ENCODE results near the gene TMEM143.
"Not testable (repeated sequence)": the region's sequence is repeated elsewhere in the genome, so short reads cannot be mapped to it uniquely, and the experiment has no call there.

The TMEM143 gene

DNA sequence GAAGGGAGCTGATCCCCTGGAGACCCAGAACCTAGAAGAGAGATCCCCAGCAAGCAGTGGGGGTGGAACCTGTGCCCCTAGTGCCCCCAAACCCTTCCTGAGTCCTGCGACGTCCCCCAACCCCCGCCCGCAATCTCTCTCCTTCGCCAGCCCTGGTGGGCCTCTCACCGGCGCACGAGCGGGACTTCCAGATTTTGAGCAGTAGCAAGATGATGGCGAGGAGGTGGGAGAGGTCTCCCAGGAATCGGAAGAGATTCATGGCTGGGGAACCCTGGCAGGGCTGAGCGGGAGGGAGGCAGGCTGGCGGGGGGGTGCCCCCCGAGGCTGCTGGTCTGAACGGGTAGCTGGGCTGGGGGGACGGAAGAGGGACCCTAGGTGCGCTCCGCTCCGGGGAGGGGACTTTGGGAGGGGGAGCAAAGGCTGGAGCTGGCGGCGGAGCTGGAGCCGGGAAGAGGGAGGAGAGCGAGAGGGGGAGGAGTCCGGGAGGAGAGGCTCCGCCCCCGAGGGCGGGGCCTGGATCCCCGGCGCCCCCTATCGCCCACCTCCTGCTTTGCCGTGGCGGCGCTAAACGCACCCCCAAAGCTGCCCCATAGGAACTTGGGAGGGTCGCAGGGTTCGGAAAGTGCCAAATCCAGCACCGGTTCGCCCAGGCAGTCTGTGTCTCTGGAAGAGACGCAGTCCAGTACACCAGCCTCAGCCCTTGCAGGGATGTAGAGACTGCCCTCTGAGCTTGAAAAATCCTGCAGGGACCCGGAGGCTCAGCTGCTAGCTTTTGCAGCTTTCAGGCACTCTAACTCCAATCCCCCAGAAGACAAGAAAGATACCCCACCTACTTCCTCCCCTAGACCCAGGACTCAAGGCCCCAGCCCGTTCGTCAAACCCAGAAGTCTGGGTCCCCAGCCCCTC is 27.6 kb upstream of the TMEM143 start, which contains the start of gene KDELR1:
KDELR1 (minus strand) TSS at position 452 of the 906 bp plus-strand sequence; CDS start at position 259, 193 bp downstream.
- peak; percentile 60 for DNase-seq (ENCODE audit: low read depth)

DNA sequence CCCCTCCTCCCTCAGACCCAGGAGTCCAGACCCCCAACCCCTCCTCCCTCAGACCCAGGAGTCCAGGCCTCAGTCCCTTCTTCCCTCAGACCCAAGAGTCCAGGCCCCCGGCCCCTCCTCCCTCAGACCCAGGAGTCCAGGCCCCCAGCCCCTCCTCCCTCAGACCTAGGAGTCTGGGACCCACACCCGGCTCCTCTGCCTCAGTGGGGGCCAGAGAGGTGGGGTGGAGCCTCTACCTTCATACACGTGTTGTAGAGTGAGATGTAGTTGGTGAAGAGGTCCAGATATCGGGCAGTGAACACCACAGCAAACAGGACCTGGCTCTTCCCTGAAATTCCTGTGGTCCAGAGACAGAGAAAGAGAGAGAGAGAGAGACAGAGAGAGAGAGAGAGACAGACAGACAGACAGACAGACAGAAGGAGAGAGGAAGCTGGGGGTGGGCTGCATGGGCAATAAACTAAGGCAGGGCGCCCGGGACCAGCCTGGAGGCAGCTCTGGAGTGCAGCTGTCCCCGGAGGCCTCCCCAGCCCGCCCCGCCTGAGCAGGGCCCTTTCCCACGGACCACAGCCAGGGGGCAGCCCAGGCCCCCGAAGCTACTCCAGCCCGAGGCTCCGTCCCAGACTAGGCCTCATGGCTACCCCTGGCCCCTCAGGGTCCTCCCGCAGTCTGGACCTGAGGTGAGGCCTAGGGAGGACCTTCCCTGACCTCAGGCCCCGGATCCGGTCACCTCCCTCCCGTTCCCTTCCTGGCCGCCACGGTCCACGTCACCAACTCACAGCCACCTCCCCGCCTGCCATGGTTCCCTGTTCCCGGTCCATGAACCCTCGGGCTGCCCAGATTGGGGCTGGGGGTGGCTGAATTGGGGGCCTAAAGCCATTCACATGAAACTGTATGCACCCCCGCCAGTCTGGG is 26.7 kb upstream of the TMEM143 start:
- DNase-seq (ENCODE audit: low read depth), result no peak

DNA sequence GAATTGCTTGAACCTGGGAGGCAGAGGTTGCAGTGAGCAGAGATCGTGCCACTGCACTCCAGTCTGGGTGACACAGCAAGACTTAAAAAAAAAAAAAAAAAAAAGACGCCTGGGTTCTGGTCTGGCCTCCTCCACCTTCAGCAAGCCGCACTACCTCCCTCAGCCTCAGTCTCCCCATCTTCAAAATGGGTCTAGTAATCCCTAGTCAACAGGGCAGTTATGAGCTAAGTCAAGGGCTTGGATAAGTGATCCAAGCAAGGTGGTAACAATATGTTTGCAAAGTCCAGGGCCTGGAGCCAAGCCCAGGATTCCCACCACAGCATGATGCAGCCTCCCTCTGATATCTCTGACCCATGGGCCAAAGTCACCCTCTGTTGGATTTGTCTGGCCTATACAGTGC is 23.2 kb upstream of the TMEM143 start:
- DNase-seq (ENCODE audit: low read depth), result no peak

DNA sequence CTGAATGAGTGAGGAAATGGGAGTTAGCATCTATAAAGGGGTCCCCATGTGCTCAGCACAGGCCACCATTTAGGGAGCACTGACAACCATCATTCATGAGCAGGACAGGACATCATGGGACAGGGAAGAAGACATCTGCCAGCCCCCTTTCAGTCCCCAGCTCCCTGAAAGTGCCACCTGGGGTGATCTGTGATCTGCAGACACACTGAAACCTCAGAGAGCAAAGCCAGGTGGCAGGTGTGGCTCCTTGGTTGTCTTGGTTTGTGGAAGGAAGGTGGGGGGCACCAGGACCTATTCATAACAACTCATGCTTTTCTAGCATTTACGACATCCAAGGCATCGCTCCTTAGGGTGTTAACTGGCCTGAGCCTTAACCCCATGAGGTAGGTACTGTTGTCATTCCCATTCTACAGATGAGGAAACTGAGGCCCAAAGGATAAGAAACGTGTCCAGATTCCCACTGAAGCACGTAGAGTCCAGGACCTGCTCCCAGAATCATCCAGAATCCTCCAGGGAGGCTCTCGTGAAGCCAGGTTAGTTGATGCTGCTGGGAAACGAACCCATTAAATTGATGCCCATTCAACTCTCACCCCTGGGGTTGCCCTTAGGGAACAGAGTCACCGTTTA is 21.8 kb upstream of the TMEM143 start:
- DNase-seq (ENCODE audit: low read depth), result no peak

DNA sequence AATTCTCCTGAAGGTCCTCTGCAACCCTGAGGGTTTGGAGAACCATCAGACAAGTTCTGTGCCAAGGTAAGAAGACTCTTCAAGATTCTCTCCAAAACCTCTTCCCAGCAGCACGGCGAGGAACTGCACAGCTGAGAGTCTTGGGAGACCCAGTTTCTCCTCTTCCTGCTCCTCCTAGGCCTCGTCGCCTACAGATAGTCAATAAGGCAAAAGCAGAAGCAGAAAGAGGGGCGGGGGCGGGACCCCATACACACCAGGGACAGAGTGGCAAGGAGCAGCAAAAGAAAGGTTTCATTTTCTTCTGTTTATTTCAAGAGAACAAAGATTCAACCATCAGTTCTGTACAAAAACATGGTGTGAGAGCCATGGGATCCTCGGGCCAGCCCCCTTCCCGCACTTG is 18.5 kb upstream of the TMEM143 start:
- no peak for DNase-seq (ENCODE audit: low read depth)

DNA sequence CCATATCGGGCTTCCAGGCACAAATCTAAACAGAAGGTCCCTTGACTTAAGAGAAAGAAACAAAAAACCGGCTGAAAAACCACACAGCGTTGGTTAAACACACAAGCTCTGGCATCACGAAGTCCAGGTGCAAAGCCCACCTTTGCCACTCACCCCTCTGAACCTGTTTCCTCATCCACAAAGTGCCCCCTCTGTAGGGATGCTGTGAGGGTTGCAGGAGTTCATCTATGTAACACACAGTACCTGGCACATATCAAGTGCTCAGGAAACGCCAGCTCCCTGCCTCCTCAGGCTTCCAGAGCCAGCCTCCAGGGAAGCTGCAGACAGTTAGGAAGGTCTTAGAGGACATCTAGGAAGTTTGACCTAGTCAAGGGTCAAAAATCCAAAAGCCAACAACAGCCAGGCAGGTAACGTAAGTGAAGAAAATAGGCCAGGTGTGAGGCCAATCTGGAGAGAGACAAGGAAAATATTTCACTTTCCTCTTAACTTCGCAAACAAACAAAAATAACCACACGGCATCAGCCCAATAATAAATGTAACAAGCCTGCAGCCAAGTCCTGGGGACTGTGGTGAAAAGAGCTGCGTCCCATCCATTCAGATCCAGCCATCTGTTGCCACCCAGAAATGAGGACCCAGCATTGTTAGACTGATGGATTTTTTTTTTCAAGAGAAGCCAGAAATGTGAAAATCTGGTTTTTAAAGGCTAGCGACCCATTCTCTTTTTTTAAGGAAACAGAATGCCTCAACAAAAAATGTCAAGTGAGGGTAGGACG is 17.6 kb upstream of the TMEM143 start:
- no peak for DNase-seq (ENCODE audit: low read depth)

DNA sequence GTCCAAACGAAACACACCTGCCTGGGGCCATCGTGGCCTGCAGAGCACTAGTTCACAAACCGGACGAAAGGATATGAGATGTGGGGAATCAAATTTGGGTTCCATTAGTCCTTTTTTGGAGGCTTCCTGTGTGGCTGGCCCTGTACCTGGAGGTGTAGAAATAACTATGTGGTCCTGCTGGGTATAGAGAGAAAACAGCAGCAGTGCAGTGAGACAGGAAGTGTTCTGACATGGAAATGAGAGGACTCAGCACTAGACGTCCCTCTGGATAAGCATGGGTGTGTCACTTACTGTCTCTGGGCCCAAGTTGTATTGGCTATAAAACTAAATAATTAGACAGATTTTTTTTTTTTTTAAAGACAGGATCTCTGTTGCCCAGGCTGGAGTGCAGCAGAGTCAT is 15.3 kb upstream of the TMEM143 start:
- DNase-seq (ENCODE audit: low read depth), result no peak

DNA sequence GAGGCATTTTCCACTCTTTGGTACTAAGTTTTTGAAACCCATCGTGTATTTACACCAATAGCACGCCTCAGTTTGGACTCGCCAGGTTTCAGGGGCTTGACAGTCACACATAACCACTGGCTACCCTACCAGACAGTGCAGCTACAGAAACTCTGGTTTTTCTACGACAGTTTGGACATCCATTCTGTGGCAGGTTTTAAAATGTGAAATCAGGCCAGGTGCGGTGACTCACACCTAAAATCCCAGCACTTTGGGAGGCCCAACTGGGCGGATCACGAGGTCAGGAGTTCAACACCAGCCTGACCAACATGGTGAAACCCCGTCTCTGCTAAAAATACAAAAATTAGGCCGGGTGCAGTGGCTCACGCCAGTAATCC is 14.4 kb upstream of the TMEM143 start:
- DNase-seq (ENCODE audit: low read depth), result no peak

DNA sequence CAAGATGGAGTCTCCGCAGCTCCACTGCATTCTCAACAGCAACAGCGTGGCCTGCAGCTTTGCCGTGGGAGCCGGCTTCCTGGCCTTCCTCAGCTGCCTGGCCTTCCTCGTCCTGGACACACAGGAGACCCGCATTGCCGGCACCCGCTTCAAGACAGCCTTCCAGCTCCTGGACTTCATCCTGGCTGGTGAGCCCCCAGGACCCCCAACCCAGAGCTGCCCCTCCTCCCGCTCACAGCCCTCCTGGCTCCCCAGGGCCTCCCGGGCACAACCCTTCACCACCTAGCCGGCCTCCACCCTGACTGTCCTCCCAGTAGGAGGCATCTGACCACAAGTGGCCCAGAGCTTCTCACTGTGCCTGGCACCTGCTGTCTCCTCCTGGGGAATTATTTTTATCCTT is 9.8 kb upstream of the TMEM143 start:
- no peak for DNase-seq (ENCODE audit: low read depth)

DNA sequence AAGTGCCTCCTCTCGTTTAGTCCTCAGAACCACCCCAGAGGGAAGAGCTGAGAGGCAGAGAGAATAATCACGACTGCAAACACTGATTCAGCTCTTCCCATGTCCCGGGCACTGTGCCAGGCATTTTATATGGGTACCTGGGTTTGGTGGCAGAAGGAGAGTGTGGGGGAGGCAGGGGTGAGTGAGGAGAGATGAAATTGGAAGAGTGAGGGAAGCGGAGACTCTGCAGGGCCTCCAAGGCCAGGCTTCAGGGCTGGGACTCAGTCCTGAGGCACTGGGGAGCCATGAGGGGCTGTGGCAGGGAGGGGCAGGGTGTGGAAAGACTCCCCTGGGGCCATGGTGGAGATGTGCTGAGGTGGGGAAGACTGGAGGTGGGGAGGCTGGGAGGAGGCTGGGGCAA is 9.2 kb upstream of the TMEM143 start:
- no peak for DNase-seq (ENCODE audit: low read depth)

DNA sequence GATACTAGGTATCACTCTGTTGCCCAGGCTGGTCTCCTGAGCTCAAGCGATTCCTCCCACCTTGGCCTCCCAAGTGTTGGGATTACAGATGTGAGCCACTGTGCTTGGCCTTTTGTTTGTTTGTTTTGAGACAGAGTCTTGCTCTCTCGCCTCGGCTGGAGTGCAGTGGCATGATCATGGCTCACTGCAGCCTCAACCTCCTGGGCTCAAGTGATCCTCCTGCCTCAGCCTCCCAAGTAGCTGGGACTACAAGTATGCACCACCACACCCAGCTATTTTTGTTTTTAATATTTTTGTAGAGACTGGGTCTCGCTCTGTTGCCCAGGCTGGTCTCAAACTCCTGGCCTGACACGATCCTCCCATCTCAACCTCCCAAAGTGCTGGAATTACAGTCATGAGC is 8.0 kb upstream of the TMEM143 start:
- not testable (repeated sequence) for DNase-seq (ENCODE audit: low read depth)

DNA sequence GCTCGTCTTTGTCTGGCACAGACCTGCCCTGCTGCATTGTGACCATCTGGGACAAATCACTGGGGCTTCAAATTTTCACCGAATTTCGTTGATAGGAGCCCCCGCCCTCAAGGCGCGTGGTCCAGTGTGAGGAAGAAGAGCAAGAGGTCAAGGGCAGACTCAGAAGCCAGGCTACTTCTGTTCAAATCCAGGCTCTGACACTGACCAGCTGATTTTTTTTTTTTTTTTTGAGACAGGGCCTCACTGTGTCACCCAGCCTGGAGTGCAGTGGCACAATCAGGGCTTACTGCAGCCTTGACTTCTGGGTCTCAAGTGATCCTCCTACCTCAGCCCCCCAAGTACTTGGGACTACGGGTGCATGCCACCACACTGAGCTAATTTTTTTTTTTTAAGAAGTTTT is 7.6 kb upstream of the TMEM143 start:
- no peak for DNase-seq (ENCODE audit: low read depth)

DNA sequence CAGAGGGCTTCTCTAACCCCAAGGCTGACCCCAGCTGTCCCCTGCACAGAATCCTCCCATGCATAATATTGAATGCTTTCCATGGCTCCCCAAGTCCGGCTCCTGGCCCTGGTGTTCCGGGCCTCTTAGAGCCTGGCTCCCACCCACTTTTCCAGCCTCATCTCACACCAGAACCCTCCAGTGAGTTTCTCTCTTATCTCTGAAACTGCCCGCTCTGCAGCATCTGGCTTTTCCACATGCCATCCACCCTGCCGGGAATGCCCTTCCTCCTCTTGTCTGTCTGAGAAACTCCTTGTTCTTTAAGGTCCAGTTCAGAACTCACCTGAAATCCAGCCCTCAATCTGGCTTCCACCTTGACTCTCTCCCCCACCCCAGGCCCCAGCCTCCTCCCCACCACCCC is 7.2 kb upstream of the TMEM143 start:
- no peak for DNase-seq (ENCODE audit: low read depth)

DNA sequence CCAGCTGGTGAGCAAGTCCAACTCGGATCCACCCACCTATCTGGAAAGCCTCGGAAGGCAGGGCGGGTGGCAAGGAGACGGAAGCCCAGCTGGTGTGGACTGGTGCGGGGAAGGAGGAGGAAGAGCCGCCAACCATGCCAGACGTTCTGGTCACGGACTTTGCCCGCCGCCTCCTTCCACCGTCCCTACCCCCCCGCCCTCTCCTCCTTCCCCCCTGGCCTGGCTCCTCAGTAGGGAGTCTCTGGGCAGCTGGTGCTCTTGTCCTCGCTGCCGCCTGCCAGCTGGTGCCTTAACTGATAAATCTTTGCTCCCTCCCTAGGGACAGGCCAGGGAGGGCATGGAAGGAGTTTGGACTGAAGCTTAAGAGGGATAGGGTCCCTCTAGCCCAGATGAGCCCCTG is 5.2 kb upstream of the TMEM143 start:
- DNase-seq (ENCODE audit: low read depth), result no peak

DNA sequence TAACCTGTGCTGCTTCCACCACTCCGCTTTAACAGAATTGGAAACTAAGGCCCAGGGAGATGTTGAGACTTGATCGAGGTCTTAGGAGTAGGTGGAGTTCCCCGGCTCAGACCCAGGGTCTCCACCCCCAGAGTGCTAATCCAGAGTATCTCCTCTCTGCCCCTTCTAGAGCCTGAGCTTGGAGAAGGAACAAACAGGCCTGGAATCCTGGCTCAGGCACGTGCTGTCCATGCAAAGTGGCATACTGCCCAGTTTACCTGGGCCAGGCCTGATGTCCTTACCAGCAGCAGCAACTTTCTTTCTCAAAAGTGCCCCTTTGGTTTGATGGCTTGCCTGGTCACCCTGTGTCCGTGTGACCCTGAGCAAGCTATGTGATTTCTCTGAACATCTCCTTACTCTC is 4.1 kb upstream of the TMEM143 start:
- no peak for DNase-seq (ENCODE audit: low read depth)

DNA sequence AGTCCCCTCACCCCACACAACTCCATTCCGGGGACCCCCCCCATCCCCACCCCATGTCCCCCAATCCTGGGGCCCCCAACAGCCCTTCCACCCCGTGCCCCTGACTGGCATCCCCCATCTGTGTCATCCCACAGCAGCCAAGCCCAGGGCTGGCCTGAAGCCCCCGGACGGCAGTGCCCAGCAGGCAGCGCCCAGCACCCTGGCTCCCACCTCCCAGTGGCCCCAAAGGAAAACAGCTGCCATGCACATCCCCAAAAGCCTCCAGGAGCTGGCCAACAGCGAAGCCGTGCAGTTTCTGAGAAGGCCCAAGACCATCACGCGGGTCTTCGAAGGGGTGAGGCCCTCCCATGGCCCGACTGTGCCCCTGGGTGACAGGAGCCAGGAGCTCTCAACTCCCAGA is 1.9 kb upstream of the TMEM143 start:
- no peak for DNase-seq (ENCODE audit: low read depth)

DNA sequence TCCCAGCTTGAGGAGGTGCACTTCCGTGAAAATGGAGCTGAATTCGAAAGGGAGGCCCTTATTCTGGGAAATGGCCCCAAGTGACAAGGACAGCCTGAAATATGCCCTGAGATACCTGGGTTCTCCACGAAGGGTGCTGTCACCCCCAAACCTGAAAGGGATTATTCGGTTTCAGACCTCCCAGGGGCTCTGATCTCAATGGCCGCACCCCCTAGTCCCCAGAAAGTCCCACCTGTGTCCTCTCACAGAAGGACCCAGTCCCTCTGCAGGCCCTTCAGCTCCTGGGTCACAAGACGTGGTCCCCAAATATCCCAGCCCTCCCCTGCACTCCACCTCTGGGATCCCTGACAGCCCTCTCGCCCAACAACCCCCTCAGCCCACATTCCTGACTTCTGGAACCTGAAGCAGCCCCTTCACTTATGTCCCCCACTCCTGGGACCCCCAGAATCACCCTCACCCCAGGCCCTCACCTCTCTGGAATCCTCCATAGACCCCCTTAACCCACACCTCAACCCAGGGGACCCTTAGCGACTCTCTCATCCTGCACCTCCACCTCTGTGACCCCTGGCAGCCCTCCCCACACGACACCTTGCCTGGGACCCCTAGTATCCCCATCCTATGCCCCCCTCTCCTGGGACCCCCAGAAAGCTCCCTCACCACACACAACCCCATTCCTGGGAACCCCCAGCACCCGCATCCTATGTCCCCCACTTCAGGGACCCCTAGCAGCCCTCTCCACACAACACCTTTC is 1.0 kb upstream of the TMEM143 start:
- no peak for DNase-seq (ENCODE audit: low read depth)

DNA sequence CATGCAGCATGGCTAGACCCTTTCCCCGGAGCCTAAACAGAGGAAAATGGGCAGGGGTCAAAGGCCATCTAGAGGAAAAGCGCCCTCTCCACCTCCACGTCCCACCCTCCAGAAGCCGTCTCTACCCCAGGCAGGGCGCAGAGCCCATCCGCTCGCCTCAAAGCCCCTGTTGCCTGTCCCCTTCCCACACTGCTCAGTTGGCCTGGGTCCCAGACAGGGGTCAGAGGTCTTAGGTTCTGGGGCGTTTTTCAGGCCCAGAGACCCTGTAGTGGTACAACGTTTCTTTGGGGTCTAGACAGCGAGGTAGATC is 285 bp downstream of the TMEM143 start:
- no peak for DNase-seq (ENCODE audit: low read depth)

DNA sequence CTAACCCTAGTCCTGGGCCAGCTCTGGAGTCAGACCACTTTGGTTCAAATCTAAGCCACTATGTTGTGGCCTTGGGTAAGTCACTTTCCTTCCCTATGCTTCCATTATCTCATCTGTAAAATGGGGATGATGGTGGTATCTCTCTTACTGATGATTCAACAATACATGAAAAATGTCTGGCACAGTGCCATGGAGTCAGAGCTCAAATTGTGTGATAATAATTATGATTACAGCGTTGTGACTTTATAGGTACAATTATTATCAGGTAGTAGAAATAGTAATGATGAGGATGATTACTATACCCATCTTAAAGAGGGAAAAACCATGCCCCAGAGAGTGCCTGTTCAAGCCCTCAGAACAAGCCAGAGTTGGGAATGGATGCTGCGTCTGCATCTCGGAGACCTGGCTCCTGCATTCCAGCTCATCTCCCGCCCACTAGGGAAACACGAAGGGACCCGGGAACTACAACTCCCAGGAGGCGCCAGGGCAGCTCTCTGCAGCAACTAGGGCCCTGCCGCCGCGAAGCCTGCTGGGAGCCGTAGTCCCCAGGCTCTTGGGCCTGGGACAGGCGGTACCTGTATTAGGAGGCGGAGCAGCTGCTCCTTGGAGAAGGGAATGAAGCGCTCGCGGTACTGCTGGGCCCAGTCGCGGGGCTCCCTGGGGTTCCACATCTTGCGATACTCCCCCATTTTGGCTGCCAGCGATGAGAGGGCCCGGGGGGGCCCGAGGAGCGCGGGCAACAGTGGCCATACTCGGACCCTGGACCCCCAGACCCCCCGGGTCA is 832 bp downstream of the TMEM143 start:
- DNase-seq (ENCODE audit: low read depth), result peak; percentile 78

DNA sequence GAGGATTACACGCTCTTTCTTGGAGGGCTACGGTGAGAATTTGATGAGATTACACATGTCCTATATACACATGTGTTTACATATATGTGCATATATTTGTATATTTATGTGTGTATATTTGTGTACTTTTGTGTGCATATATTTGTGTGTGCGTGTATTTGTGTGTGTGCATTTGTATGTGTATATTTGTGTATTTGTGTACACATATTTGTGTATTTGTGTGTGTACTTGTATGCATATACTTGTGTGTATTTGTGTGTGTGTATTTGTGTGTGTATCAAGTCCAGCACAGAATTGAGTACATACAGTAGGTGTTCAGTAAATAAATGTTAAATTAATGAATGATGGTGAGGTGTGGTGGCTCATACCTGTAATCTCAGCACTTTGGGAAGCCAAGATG is 1.8 kb downstream of the TMEM143 start:
- no peak for DNase-seq (ENCODE audit: low read depth)
